Measurements from ENCODE around the gene ZBTB16.

Gene ZBTB16

DNA sequence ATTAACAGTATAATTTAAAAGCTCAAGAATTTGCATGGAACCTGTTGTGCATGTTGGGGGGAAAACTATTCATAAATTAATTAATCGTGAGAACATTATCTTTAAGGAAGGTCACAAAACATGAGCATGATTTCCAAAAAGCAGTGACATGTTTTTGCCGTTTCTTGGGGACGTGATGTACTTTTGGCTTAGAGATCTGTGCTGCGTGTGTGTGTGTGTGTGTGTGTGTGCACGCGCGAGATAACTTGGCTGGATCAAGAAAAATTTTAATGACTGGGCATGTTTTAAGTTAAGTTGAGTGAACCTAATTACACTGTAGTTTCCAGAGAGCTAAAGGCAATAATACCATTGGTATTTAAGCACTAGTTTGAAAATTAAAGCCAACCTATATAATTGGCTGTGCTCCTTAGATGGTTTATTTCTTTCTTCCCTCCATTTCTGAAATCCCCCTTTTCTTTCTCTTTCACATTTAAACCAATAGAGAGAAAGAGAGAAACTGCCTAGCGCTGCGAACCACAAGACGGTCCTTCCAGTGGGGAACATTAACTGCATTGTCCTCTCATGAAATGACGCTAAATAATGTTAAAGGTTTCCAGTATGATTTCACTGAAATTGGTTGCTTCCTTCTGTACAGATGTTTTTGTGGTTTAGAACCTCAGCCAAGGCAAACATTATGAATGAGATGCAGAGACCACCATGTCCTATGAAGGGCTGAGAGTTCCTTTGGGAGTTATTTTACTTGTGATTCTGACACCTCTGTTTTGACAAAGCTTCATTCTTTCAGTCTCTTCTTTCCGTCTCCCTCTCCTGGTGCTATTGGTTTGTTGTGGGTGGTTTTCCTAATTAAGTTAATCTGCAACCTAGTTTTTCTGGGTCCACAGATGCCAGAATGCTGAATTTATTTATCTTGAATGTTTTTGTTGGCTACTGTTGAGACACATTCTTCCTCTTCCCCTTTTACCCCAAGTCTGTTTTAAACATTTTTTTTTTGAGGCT lies 51.7 kb downstream of the ZBTB16 start:
- peaks cover 67% of the 10 kb centered on the region for H3K4me1 Mint-ChIP-seq
- no peaks in the 10 kb centered on the region for H3K9me3 Mint-ChIP-seq
- H3K27ac Mint-ChIP-seq, result peak overlapping the region; percentile 32
- DNase-seq (ENCODE audit: low spot score in 2 of 2) (no peak), ATAC-seq (peak; percentile 60)
- H3K36me3 Mint-ChIP-seq, result peaks cover 20% of the 10 kb centered on the region
- H3K4me3 Mint-ChIP-seq, result peak overlapping the region; percentile 51

DNA sequence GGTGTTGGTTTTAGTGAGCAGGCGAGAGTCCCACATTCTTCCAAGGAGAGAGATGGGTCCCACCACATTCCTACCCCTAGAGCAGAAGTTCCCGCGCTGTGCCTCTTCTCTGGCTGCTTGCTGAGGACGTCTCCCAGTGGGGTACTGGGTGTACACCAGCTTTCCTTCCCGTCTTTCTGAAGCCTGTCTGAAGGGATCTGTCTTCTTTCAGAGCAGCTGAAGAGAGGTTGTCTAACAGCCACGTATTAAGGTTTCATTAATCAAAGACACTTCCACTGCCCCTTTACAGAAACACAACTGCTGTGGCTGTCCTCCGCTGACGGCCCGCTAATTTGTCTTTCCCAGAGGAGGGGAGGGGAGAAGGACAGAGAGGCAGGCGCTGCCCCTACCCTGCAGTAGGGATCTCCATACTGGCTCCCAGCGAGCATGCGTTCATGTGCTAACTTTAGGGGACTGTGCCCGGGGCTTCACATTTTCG lies 56.0 kb downstream of the ZBTB16 start:
- Mint-ChIP-seq H3K4me3 (no peak overlapping the region), H3K4me1 (peaks cover 58% of the 10 kb centered on the region), H3K27ac (no peak overlapping the region), H3K9me3 (no peaks in the 10 kb centered on the region), H3K36me3 (peaks cover 39% of the 10 kb centered on the region)
- ATAC-seq (no peak), DNase-seq (ENCODE audit: low spot score in 2 of 2) (no peak)

- no peak overlapping the region for H3K4me3 Mint-ChIP-seq
- H3K36me3 Mint-ChIP-seq, result peaks cover 42% of the 10 kb centered on the region
- H3K9me3 Mint-ChIP-seq, result no peaks in the 10 kb centered on the region
- no peak for ATAC-seq
- DNase-seq (ENCODE audit: low spot score in 2 of 2), result no peak
- H3K4me1 Mint-ChIP-seq, result peaks cover 60% of the 10 kb centered on the region
- no peak overlapping the region for H3K27ac Mint-ChIP-seq
Measured at GRCh38 chr11:114116357-114116756, 56.8 kb downstream of the ZBTB16 start.

GRCh38 chr11:114116800-114117199 lies 57.3 kb downstream of the ZBTB16 start:
- Mint-ChIP-seq H3K36me3 (peaks cover 47% of the 10 kb centered on the region), H3K4me3 (no peak overlapping the region), H3K9me3 (no peaks in the 10 kb centered on the region), H3K27ac (peak overlapping the region; percentile 4), H3K4me1 (peaks cover 58% of the 10 kb centered on the region)
- ATAC-seq (no peak), DNase-seq (ENCODE audit: low spot score in 2 of 2) (no peak)

- Mint-ChIP-seq H3K9me3 (no peaks in the 10 kb centered on the region), H3K4me1 (peaks cover 63% of the 10 kb centered on the region), H3K4me3 (no peak overlapping the region), H3K27ac (no peak overlapping the region), H3K36me3 (peaks cover 43% of the 10 kb centered on the region)
- ATAC-seq (no peak), DNase-seq (ENCODE audit: low spot score in 2 of 2) (no peak)
Measured at GRCh38 chr11:114120606-114121005, 61.1 kb downstream of the ZBTB16 start.

- H3K9me3 Mint-ChIP-seq, result no peaks in the 10 kb centered on the region
- H3K36me3 Mint-ChIP-seq, result peaks cover 47% of the 10 kb centered on the region
- H3K27ac Mint-ChIP-seq, result no peak overlapping the region
- ATAC-seq, result no peak
- H3K4me3 Mint-ChIP-seq, result no peak overlapping the region
- H3K4me1 Mint-ChIP-seq, result peaks cover 66% of the 10 kb centered on the region
- no peak for DNase-seq (ENCODE audit: low spot score in 2 of 2)
Measured at GRCh38 chr11:114121138-114121537, 61.6 kb downstream of the ZBTB16 start.

DNA sequence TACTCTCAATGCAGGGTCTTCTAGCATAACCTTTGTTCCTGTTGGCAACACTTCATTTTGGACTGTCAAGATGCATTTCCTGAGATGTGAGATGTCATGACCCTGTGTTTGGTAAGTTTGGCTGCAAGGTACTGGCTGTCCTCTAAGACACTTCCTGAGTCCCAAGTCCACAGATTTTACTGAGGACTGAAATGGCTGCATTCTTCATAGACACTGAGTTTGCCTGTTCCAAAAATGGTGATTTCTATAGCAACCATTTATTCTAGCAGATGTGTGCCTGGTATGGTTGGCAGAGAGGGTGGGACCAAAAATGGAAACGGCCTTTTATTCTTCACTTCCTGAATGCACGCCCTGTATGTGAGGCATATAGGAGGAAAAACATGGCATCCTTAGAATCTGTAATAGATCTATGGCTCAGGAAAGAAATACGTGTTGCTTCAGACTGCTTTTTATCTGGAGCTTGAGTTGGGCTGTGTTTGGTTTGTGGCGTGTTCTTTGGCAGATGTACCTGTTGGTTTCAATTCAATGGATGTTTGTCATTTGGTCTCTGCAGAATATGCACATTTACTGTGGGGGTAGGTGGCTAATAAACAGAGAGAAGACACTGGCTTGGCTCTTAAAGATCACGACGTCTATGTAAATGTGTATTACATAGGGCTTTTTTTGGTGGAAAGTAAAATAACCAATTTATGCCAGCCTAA lies 62.4 kb downstream of the ZBTB16 start:
- Mint-ChIP-seq H3K4me3 (no peak overlapping the region), H3K36me3 (peaks cover 53% of the 10 kb centered on the region), H3K27ac (no peak overlapping the region), H3K9me3 (no peaks in the 10 kb centered on the region), H3K4me1 (peaks cover 67% of the 10 kb centered on the region)
- DNase-seq (ENCODE audit: low spot score in 2 of 2) (no peak), ATAC-seq (no peak)

DNA sequence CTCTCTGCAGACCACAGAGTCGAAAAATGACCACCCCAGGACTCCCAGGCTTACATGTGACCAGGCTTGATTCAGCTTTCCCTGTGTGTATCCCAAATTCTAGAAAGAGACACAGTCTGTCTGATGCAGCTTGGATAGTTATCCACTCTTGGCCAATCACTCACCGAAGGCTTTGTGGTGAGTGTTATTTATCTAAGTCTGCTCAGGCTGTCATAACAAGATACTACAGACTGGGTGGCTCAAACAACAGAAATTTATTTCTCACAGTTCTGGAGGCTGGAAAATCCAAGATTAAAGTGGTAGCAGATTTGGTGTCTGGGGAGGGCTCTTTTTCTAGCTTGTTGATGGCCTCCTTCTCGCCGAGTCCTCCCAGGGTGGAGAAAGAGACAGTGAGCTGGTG lies 63.2 kb downstream of the ZBTB16 start:
- Mint-ChIP-seq H3K4me1 (peaks cover 67% of the 10 kb centered on the region), H3K27ac (no peak overlapping the region), H3K36me3 (peaks cover 48% of the 10 kb centered on the region), H3K4me3 (no peak overlapping the region), H3K9me3 (no peaks in the 10 kb centered on the region)
- no peak for DNase-seq (ENCODE audit: low spot score in 2 of 2)
- no peak for ATAC-seq

DNA sequence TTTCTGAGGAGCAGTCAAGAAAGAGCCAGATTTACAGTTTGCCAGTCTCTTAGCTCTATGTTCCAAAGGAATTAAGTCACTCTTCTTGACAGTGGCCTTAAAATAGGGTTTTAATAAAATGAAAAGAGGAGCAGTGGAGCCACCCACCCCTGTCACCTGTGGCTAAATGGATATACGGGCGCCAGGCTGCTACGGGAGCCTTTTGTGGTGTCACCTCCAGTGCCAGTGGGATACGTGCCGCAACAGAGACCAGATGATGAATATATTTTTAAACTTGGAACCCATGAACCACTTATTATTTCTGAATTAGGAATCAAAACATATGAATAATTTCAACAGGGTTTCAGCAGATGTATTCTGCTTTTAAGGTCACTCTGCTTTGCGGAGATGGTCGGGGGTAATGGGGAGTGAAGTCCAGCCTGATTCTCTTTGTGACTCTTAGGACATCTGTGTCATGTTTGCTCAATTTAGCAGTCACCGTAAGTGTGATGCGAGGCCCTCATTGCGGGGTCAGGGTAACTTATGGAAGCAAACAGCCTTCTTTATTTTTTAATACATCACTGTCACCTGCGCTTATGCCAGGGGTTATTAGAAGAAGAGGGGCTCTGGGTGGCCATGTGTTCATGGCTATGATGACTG lies 64.3 kb downstream of the ZBTB16 start:
- DNase-seq (ENCODE audit: low spot score in 2 of 2) (no peak), ATAC-seq (no peak)
- peaks cover 42% of the 10 kb centered on the region for H3K36me3 Mint-ChIP-seq
- H3K4me3 Mint-ChIP-seq, result no peak overlapping the region
- peaks cover 73% of the 10 kb centered on the region for H3K4me1 Mint-ChIP-seq
- H3K27ac Mint-ChIP-seq, result no peak overlapping the region
- H3K9me3 Mint-ChIP-seq, result no peaks in the 10 kb centered on the region

- H3K4me3 Mint-ChIP-seq, result no peak overlapping the region
- DNase-seq (ENCODE audit: low spot score in 2 of 2), result no peak
- peaks cover 74% of the 10 kb centered on the region for H3K4me1 Mint-ChIP-seq
- peaks cover 34% of the 10 kb centered on the region for H3K36me3 Mint-ChIP-seq
- peak overlapping the region; percentile 52 for H3K27ac Mint-ChIP-seq
- H3K9me3 Mint-ChIP-seq, result no peaks in the 10 kb centered on the region
- ATAC-seq, result no peak
Measured at GRCh38 chr11:114124601-114125144, 65.2 kb downstream of the ZBTB16 start.

GRCh38 chr11:114125531-114125930 lies 66.0 kb downstream of the ZBTB16 start:
- peaks cover 77% of the 10 kb centered on the region for H3K4me1 Mint-ChIP-seq
- no peaks in the 10 kb centered on the region for H3K9me3 Mint-ChIP-seq
- DNase-seq (ENCODE audit: low spot score in 2 of 2), result no peak
- H3K4me3 Mint-ChIP-seq, result no peak overlapping the region
- H3K27ac Mint-ChIP-seq, result no peak overlapping the region
- H3K36me3 Mint-ChIP-seq, result peaks cover 34% of the 10 kb centered on the region
- no peak for ATAC-seq

DNA sequence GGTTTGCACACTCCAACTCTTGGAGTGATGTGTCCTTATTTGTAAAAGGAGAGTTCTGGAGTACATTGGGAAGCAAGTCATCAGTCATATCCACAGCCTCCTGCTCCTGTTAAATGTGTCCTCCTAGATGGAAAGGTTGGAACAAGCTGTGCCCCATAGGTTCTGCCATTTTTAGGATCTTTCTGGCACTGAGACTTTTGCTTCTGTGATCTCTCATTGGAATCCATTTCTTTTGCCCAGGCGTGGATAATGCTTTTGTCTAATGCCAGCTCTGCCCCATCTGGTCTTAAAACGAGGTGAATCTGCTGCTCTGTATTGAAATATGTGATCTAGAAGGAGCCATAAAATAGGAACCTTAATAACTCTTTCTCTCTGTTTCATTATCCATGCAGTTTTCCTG lies 66.4 kb downstream of the ZBTB16 start:
- no peak for DNase-seq (ENCODE audit: low spot score in 2 of 2)
- Mint-ChIP-seq H3K4me3 (no peak overlapping the region), H3K27ac (no peak overlapping the region), H3K36me3 (peaks cover 34% of the 10 kb centered on the region), H3K9me3 (no peaks in the 10 kb centered on the region), H3K4me1 (peaks cover 77% of the 10 kb centered on the region)
- no peak for ATAC-seq

DNA sequence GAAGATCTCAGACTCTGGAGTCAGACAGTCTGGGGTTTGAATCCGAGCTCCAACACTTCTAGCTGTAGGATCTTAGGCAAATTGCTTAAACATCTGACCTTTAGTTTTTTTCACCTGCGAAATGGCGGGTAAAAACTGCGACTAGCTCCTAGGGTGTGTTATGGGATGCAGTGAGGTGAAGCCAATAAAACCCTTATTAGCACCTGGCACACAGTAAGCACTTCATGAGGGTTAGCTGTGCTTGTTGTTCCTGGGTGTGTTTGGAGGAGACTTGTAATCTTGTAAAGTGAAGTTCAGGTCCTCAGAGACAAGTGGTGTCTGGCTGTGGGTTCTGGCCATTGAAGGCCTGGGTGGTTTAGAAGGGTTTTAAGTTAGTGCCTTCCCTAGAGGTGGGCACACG lies 68.9 kb downstream of the ZBTB16 start:
- peaks cover 81% of the 10 kb centered on the region for H3K4me1 Mint-ChIP-seq
- H3K36me3 Mint-ChIP-seq, result peaks cover 19% of the 10 kb centered on the region
- no peak overlapping the region for H3K4me3 Mint-ChIP-seq
- ATAC-seq (no peak), DNase-seq (ENCODE audit: low spot score in 2 of 2) (no peak)
- no peaks in the 10 kb centered on the region for H3K9me3 Mint-ChIP-seq
- peak overlapping the region; percentile 88 for H3K27ac Mint-ChIP-seq

DNA sequence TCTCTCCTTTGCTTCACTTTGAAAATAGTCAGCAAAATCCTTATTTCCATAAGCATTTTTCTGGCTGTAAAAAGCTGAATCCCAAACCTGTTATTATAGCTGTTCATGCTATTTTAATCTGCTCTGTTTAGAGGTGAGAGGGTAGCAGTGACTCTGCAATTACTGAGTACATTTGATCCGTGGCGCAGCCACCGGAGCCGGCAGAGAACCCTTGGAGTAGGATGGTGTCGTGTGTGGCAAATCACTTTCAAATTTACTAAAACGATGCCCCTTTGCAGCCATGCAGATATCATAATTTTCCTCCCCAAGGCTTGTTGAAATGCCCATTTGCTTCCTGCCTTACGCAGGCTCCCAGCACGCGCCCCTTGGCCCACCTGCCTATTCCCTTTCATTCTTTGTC lies 69.6 kb downstream of the ZBTB16 start:
- peaks cover 18% of the 10 kb centered on the region for H3K36me3 Mint-ChIP-seq
- peak overlapping the region; percentile 88 for H3K27ac Mint-ChIP-seq
- H3K4me1 Mint-ChIP-seq, result peaks cover 81% of the 10 kb centered on the region
- no peaks in the 10 kb centered on the region for H3K9me3 Mint-ChIP-seq
- DNase-seq (ENCODE audit: low spot score in 2 of 2) (no peak), ATAC-seq (no peak)
- peak overlapping the region; percentile 59 for H3K4me3 Mint-ChIP-seq

GRCh38 chr11:114129699-114130098 lies 70.2 kb downstream of the ZBTB16 start:
- Mint-ChIP-seq H3K4me3 (peak overlapping the region; percentile 59), H3K36me3 (peaks cover 13% of the 10 kb centered on the region), H3K4me1 (peaks cover 77% of the 10 kb centered on the region), H3K9me3 (no peaks in the 10 kb centered on the region), H3K27ac (peak overlapping the region; percentile 88)
- DNase-seq (ENCODE audit: low spot score in 2 of 2) (no peak), ATAC-seq (no peak)

Data from stimulated activated effector memory CD8-positive, alpha-beta T cell treated with anti-CD3 and anti-CD28 coated beads, Interleukin-12 subunit alpha, Interleukin-12 subunit beta, amount 100 ng/mL, for 72 hours (primary cell).